Peyer's patch (tissue), 4 donors: ENCODE measurements around the gene RGS3.

ENCODE experiments used
- POLR2A ChIP-seq, 2 donors: fragments of 450-650 bp; IDR thresholded peaks; one replicate each; pipeline ENCODE4 v1.5.1; 2017; ENCODE audit warnings: antibody characterized with exemption in 2 of 2, mild to moderate bottlenecking in 2 of 2, moderate library complexity in 2 of 2
- TF ChIP-seq, protein P1 (sequence below), 6 experiments: fragments of 450-650 bp in 4 of 6; fragments of 200-600 bp in 2 of 6; sonication (generic) in 1 of 6; IDR thresholded peaks; one replicate each; pipeline ENCODE4 v1.5.1; 2017 to 2019; ENCODE audit warnings: antibody characterized with exemption in 6 of 6, mild to moderate bottlenecking in 3 of 6, moderate library complexity in 1 of 6

DNA sequence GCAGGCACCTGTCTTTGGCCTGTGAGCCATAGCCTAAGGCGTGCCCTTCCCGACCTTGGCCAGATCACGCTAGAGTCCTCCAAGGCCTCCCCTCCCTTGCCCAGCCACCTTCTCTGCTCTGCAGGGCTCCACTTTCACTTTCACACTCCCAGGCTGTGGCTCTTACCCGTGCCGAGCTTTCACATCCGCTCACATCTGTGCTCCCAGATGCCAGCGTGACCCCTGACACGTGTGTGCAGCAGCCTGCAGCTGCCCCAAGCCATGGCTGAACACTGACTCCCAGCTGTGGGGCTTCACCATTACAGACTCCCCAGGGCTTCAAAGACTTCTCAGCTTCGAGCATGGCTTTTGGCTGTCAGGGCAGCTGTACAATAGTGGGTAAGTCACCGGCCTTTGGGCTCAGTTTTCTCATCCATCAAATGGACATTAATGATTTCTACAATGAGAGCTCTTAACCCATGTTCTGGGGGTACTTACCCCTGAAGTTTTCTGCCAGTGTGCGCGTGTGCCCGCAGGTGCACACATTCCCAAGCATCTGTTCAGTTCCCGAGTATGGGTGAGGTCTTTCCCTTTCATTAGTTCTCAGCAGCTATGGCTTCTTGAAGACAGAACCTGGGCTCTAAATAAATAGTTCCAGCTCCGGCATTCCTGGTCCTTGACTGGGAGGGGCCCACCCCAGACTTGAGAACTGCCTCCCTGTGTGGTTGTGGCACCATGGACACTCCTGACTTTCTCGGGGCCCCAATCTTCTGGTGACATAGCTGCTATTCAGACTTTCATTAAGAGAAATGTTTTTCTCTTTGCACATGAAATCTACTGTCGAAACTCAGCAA is 118.6 kb downstream of the RGS3 start:
- TF ChIP-seq, protein P1, sequence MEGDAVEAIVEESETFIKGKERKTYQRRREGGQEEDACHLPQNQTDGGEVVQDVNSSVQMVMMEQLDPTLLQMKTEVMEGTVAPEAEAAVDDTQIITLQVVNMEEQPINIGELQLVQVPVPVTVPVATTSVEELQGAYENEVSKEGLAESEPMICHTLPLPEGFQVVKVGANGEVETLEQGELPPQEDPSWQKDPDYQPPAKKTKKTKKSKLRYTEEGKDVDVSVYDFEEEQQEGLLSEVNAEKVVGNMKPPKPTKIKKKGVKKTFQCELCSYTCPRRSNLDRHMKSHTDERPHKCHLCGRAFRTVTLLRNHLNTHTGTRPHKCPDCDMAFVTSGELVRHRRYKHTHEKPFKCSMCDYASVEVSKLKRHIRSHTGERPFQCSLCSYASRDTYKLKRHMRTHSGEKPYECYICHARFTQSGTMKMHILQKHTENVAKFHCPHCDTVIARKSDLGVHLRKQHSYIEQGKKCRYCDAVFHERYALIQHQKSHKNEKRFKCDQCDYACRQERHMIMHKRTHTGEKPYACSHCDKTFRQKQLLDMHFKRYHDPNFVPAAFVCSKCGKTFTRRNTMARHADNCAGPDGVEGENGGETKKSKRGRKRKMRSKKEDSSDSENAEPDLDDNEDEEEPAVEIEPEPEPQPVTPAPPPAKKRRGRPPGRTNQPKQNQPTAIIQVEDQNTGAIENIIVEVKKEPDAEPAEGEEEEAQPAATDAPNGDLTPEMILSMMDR (IDR thresholded peaks at IDR 0.05) = peak; percentile 38 to 64 (median 54)
- TF ChIP-seq POLR2A (IDR thresholded peaks at IDR 0.05) = no peak
